Panc1 (cell line): Measurements from ENCODE around the gene DGKZ. TPM values are rescaled to one million over a fixed set of nuclear protein-coding genes. Genes with fewer than 3 reads are reported as not detected.

Experiments used
- ATAC-seq: fragments of 200-7000 bp; cut with Tn5 transposase; 2 replicates; pipeline ENCODE4 v1.9.1; 2020; ENCODE audit warnings: mild to moderate bottlenecking, moderate library complexity
- BruUV-seq: library from RNA; stranded (reverse); fragments of 400-500 nt; replicated peaks from 2 replicates; lab custom pipeline; 2021; lab: Mats Ljungman, UMichigan
- CTCF ChIA-PET: fragments of 300-600 bp; sonication (Branson Sonifier 250); formaldehyde crosslinking; loops from one replicate; lab custom pipeline; 2022; ENCODE audit warnings: antibody characterized with exemption; lab: Charles Lee
- POLR2A ChIA-PET: fragments of 300-600 bp; sonication (Branson Sonifier 250); formaldehyde crosslinking; loops from one replicate; lab custom pipeline; 2022; ENCODE audit warnings: antibody characterized with exemption; lab: Charles Lee
- DNase-seq: peaks from one replicate; pipeline ENCODE4 v3.0.0-alpha.2; 2010; ENCODE audit warnings: low read depth, low spot score
- H3K27ac ChIP-seq: 2 replicates; pipeline ENCODE4 v1.5.1; 2011; ENCODE audit warnings: mild to moderate bottlenecking, low read length, inconsistent platforms
- H3K27me3 ChIP-seq: fragments of 200-500 bp; sonication (Bioruptor generic); 2 replicates; pipeline ENCODE4 v1.6.0; 2014; ENCODE audit warnings: low read length, inconsistent platforms; ENCODE audit not compliant: control insufficient read depth, insufficient read depth
- H3K36me3 ChIP-seq: fragments of 200-500 bp; sonication (Bioruptor generic); 2 replicates; pipeline ENCODE4 v1.5.1; 2014; ENCODE audit warnings: inconsistent platforms, mild to moderate bottlenecking, low read length, moderate library complexity; ENCODE audit not compliant: control insufficient read depth, insufficient read depth
- H3K4me1 ChIP-seq: 2 replicates; pipeline ENCODE4 v1.5.1; 2011; ENCODE audit warnings: inconsistent platforms, mild to moderate bottlenecking, low read length, moderate library complexity; ENCODE audit not compliant: control insufficient read depth, insufficient read depth
- H3K4me3 ChIP-seq, 2 experiments: 2 replicates each; pipeline ENCODE4 v1.5.1; 2011 to 2012; ENCODE audit warnings: low read depth in 2 of 2, low read length in 2 of 2, mild to moderate bottlenecking in 2 of 2, inconsistent platforms in 1 of 2, moderate library complexity in 1 of 2
- H3K9me3 ChIP-seq: fragments of 200-500 bp; sonication (Bioruptor generic); 2 replicates; pipeline ENCODE4 v1.5.1; 2014; ENCODE audit warnings: low read depth, mild to moderate bottlenecking, inconsistent platforms, low read length, moderate library complexity; ENCODE audit not compliant: control insufficient read depth, insufficient read depth
- POLR2AphosphoS5 ChIP-seq: IDR thresholded peaks from 2 replicates; pipeline ENCODE4 v1.6.1; 2012; ENCODE audit warnings: mild to moderate bottlenecking, low read depth, low read length, moderate library complexity
- REST ChIP-seq, 2 experiments: IDR thresholded peaks; 2 replicates each; pipeline ENCODE4 v1.6.1; 2011 to 2012; ENCODE audit warnings: low read depth in 2 of 2, control low read depth in 1 of 2, low read length in 1 of 2, mild to moderate bottlenecking in 1 of 2, moderate library complexity in 1 of 2; ENCODE audit not compliant: insufficient read depth in 1 of 2
- SIN3A ChIP-seq: IDR thresholded peaks from 2 replicates; pipeline ENCODE4 v1.6.1; 2012; ENCODE audit warnings: low read depth, mild to moderate bottlenecking, low read length, moderate library complexity, borderline replicate concordance; ENCODE audit not compliant: insufficient read depth
- TCF7L2 ChIP-seq: IDR thresholded peaks from 2 replicates; pipeline ENCODE4 v1.6.1; 2011; ENCODE audit warnings: mild to moderate bottlenecking, low read depth, low read length, inconsistent platforms
- in situ Hi-C: cut with HindIII; loops from 2 replicates; pipeline ENCODE4 v1.10.0; 2016; ENCODE audit warnings: low sequenced_read_pairs, low pct_unique_long_range_greater_than_20kb
- intact Hi-C: fragments of 100-400 bp; cut with micrococcal nuclease; formaldehyde crosslinking; loops from one replicate; pipeline ENCODE4 v1.10.0; 2022; ENCODE audit not compliant: unreplicated experiment
- total RNA-seq: library from RNA; stranded (reverse); gene quantifications from one replicate; pipeline ENCODE4 v1.2.1, GENCODE V29; 2021; ENCODE audit not compliant: unreplicated experiment
- TF ChIP-seq, protein P1 (sequence below): fragments of 450-650 bp; IDR thresholded peaks from 2 replicates; pipeline ENCODE4 v1.5.1; 2017; ENCODE audit warnings: mild to moderate bottlenecking

The DGKZ gene
- total RNA-seq, 1 experiment from 2014 or later, result 104 TPM

GRCh38 chr11:46363031-46363407 is 15.8 kb downstream of the DGKZ start:
- ChIA-PET POLR2A (interaction anchor here (0.6 kb wide), 1 partner anchor 446 kb away, joined by 3 read pairs; the partner anchor contains the start of gene PEX16), CTCF (no interaction called here)
- TF ChIP-seq, protein P1, sequence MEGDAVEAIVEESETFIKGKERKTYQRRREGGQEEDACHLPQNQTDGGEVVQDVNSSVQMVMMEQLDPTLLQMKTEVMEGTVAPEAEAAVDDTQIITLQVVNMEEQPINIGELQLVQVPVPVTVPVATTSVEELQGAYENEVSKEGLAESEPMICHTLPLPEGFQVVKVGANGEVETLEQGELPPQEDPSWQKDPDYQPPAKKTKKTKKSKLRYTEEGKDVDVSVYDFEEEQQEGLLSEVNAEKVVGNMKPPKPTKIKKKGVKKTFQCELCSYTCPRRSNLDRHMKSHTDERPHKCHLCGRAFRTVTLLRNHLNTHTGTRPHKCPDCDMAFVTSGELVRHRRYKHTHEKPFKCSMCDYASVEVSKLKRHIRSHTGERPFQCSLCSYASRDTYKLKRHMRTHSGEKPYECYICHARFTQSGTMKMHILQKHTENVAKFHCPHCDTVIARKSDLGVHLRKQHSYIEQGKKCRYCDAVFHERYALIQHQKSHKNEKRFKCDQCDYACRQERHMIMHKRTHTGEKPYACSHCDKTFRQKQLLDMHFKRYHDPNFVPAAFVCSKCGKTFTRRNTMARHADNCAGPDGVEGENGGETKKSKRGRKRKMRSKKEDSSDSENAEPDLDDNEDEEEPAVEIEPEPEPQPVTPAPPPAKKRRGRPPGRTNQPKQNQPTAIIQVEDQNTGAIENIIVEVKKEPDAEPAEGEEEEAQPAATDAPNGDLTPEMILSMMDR, result no peak
- no peak for TF ChIP-seq SIN3A
- no peak for TF ChIP-seq REST (IDR thresholded peaks at IDR 0.05; ENCODE audit: insufficient read depth in 1 of 2, low read depth in 2 of 2, low read length in 1 of 2)
- TF ChIP-seq POLR2AphosphoS5, result no peak
- no peak for TF ChIP-seq TCF7L2
- Histone ChIP-seq H3K27ac (peak overlapping the region; percentile 95), H3K27me3 (no peaks in the 10 kb centered on the region), H3K4me1 (peaks cover 65% of the 10 kb centered on the region), H3K4me3 (peak overlapping the region in 1 of 2 experiments; percentile 35; a peak in 2 of 4 replicates), H3K36me3 (peaks cover 2% of the 10 kb centered on the region; the same call in 1 of the 2 replicates), H3K9me3 (no peaks in the 10 kb centered on the region)
- in situ Hi-C loops, result no loop called here
- intact Hi-C loops, result no loop called here
- DNase-seq (no peak), ATAC-seq (peak; percentile 65)
- no TSS peak for BruUV-seq

GRCh38 chr11:46363455-46364005 is 16.3 kb downstream of the DGKZ start:
- H3K9me3 ChIP-seq, result no peaks in the 10 kb centered on the region
- BruUV-seq, result no TSS peak
- H3K4me1 ChIP-seq, result peaks cover 65% of the 10 kb centered on the region
- H3K4me3 ChIP-seq, result peak overlapping the region in 1 of 2 experiments; percentile 35; a peak in 2 of 4 replicates
- peak; percentile 72 for ATAC-seq
- in situ Hi-C loops, result no loop called here
- no peak for TF ChIP-seq REST (IDR thresholded peaks at IDR 0.05; ENCODE audit: insufficient read depth in 1 of 2, low read depth in 2 of 2, low read length in 1 of 2)
- TF ChIP-seq, protein P1, result no peak
- TF ChIP-seq SIN3A, result peak; percentile 92
- TF ChIP-seq TCF7L2, result no peak
- peak; percentile 40; the same call in 1 of the 2 replicates for TF ChIP-seq POLR2AphosphoS5
- H3K27me3 ChIP-seq, result no peaks in the 10 kb centered on the region
- H3K27ac ChIP-seq, result peak overlapping the region; percentile 95
- peaks cover 4% of the 10 kb centered on the region; the same call in 1 of the 2 replicates for H3K36me3 ChIP-seq
- POLR2A ChIA-PET, result interaction anchor here (0.6 kb wide), 3 partner anchors 13 to 446 kb away, joined by 3 to 6 read pairs (median 4); partner anchors contain the start of gene PEX16
- CTCF ChIA-PET, result interaction anchor here (0.5 kb wide), 1 partner anchor 11 kb away, joined by 4 read pairs; no protein-coding TSS in a partner anchor
- intact Hi-C loops, result no loop called here
- peak; percentile 61 for DNase-seq
